DND-41 (cell line): ENCODE measurements around the gene SLC44A1.

ENCODE experiments used
- ATAC-seq: fragments of 200-7000 bp; cut with Tn5 transposase; 3 replicates; pipeline ENCODE4 v1.9.1; 2021; ENCODE audit warnings: low read depth; ENCODE audit not compliant: insufficient read depth
- DNase-seq: peaks from one replicate; pipeline ENCODE4 v3.0.0-alpha.2; 2020
- H2AFZ ChIP-seq: 2 replicates; pipeline ENCODE4 v1.6.0; 2012; ENCODE audit warnings: low read depth, low read length
- H3K27ac ChIP-seq: 2 replicates; pipeline ENCODE4 v1.5.1; 2012; ENCODE audit warnings: low read length, inconsistent platforms
- H3K27me3 ChIP-seq: fragments of 200-600 bp; sonication (generic); 2 replicates; pipeline ENCODE4 v1.6.0; 2012; ENCODE audit warnings: low read length, mild to moderate bottlenecking, inconsistent platforms; ENCODE audit not compliant: insufficient read depth, poor library complexity
- H3K36me3 ChIP-seq: 2 replicates; pipeline ENCODE4 v1.5.1; 2012; ENCODE audit warnings: low read length, inconsistent platforms; ENCODE audit not compliant: insufficient read depth
- H3K4me1 ChIP-seq: 2 replicates; pipeline ENCODE4 v1.5.1; 2012; ENCODE audit warnings: mild to moderate bottlenecking, low read length; ENCODE audit not compliant: insufficient read depth
- H3K4me2 ChIP-seq: 2 replicates; pipeline ENCODE4 v1.6.0; 2012; ENCODE audit warnings: mild to moderate bottlenecking, moderate library complexity, low read length, inconsistent platforms; ENCODE audit not compliant: insufficient read depth
- H3K4me3 ChIP-seq, 2 experiments: fragments of 200-600 bp in 1 of 2; shearing (Covaris generic) in 1 of 2; 2 replicates each; pipeline ENCODE4 v1.5.1; 2012 to 2016; ENCODE audit warnings: inconsistent platforms in 2 of 2, low read length in 2 of 2, mild to moderate bottlenecking in 2 of 2, low read depth in 1 of 2, moderate library complexity in 1 of 2
- H3K79me2 ChIP-seq: 2 replicates; pipeline ENCODE4 v1.6.0; 2012; ENCODE audit warnings: low read length, inconsistent platforms; ENCODE audit not compliant: insufficient read depth
- H3K9ac ChIP-seq: 2 replicates; pipeline ENCODE4 v1.6.0; 2012; ENCODE audit warnings: low read depth, mild to moderate bottlenecking, inconsistent platforms, low read length, moderate library complexity
- H3K9me3 ChIP-seq: 2 replicates; pipeline ENCODE4 v1.5.1; 2012; ENCODE audit warnings: low read length, moderate library complexity, mild to moderate bottlenecking, inconsistent platforms; ENCODE audit not compliant: insufficient read depth, severe bottlenecking
- H4K20me1 ChIP-seq: 2 replicates; pipeline ENCODE4 v1.6.0; 2012; ENCODE audit warnings: low read length; ENCODE audit not compliant: insufficient read depth
- CTCF ChIP-seq: IDR thresholded peaks from 2 replicates; pipeline ENCODE4 v1.5.1; 2012; ENCODE audit warnings: borderline replicate concordance, low read length, moderate library complexity, mild to moderate bottlenecking; ENCODE audit not compliant: poor library complexity, severe bottlenecking; ENCODE audit errors: extremely low read depth
- EZH2 ChIP-seq: IDR thresholded peaks from 3 replicates; pipeline ENCODE4 v1.6.1; 2012; ENCODE audit warnings: borderline replicate concordance, low read depth, mild to moderate bottlenecking, moderate library complexity, low read length, inconsistent platforms; ENCODE audit not compliant: severe bottlenecking

The SLC44A1 gene

GRCh38 chr9:105248691-105249090 lies 4.2 kb downstream of the SLC44A1 start:
- Histone ChIP-seq H4K20me1 (peaks cover 7% of the 10 kb centered on the region), H2AFZ (no peak overlapping the region), H3K4me2 (no peak overlapping the region), H3K79me2 (peaks cover 55% of the 10 kb centered on the region), H3K9me3 (no peaks in the 10 kb centered on the region), H3K27ac (no peak overlapping the region), H3K4me1 (peaks cover 33% of the 10 kb centered on the region), H3K9ac (no peak overlapping the region), H3K36me3 (no peaks in the 10 kb centered on the region), H3K27me3 (peaks cover 17% of the 10 kb centered on the region), H3K4me3 (no peak overlapping the region)
- DNase-seq (no peak), ATAC-seq (no peak)
- TF ChIP-seq CTCF, result no peak
- TF ChIP-seq EZH2, result no peak

GRCh38 chr9:105251133-105251532 lies 6.7 kb downstream of the SLC44A1 start:
- Histone ChIP-seq H3K27me3 (peaks cover 3% of the 10 kb centered on the region), H2AFZ (no peak overlapping the region), H3K4me2 (no peak overlapping the region), H3K79me2 (peaks cover 55% of the 10 kb centered on the region), H4K20me1 (peaks cover 4% of the 10 kb centered on the region; the same call in 1 of the 2 replicates), H3K36me3 (no peaks in the 10 kb centered on the region), H3K9me3 (no peaks in the 10 kb centered on the region), H3K4me1 (peaks cover 17% of the 10 kb centered on the region), H3K27ac (no peak overlapping the region), H3K9ac (no peak overlapping the region), H3K4me3 (no peak overlapping the region)
- DNase-seq (no peak), ATAC-seq (no peak)
- no peak for TF ChIP-seq EZH2
- TF ChIP-seq CTCF, result no peak

GRCh38 chr9:105251733-105252404 lies 7.4 kb downstream of the SLC44A1 start:
- no peak overlapping the region for H3K27ac ChIP-seq
- TF ChIP-seq EZH2, result no peak
- no peak for TF ChIP-seq CTCF
- no peak overlapping the region for H3K4me3 ChIP-seq
- peaks cover 3% of the 10 kb centered on the region for H3K27me3 ChIP-seq
- no peaks in the 10 kb centered on the region for H3K9me3 ChIP-seq
- H4K20me1 ChIP-seq, result peaks cover 4% of the 10 kb centered on the region; the same call in 1 of the 2 replicates
- DNase-seq, result no peak
- no peak overlapping the region for H3K4me2 ChIP-seq
- H3K36me3 ChIP-seq, result no peaks in the 10 kb centered on the region
- peaks cover 12% of the 10 kb centered on the region for H3K4me1 ChIP-seq
- no peak for ATAC-seq
- H3K79me2 ChIP-seq, result peaks cover 51% of the 10 kb centered on the region
- H2AFZ ChIP-seq, result no peak overlapping the region
- H3K9ac ChIP-seq, result no peak overlapping the region

- Histone ChIP-seq H3K4me1 (peaks cover 14% of the 10 kb centered on the region), H3K27ac (no peak overlapping the region), H3K9me3 (no peaks in the 10 kb centered on the region), H3K27me3 (peaks cover 3% of the 10 kb centered on the region), H3K4me3 (no peak overlapping the region), H3K36me3 (no peaks in the 10 kb centered on the region), H3K4me2 (no peak overlapping the region), H3K9ac (no peak overlapping the region), H2AFZ (no peak overlapping the region), H4K20me1 (peaks cover 4% of the 10 kb centered on the region; the same call in 1 of the 2 replicates), H3K79me2 (peaks cover 50% of the 10 kb centered on the region)
- no peak for ATAC-seq
- DNase-seq, result no peak
- TF ChIP-seq CTCF (no peak), EZH2 (no peak)
Measured at GRCh38 chr9:105252405-105252756, 7.9 kb downstream of the SLC44A1 start.
